Left renal cortex interstitium (tissue), 4 donors: ENCODE data around the gene PELO. TPM values are rescaled to one million over a fixed set of nuclear protein-coding genes. Genes with fewer than 3 reads are reported as not detected.

Source experiments
- DNase-seq, 4 donors: peaks; one replicate each; pipeline ENCODE4 v3.0.0-alpha.2; 2013; ENCODE audit warnings: low read depth in 4 of 4, low spot score in 2 of 4, missing footprints in 1 of 4
- polyA plus RNA-seq, 4 donors: library from polyadenylated mRNA; unstranded; fragments of 120-200 nt; gene quantifications; one replicate each; pipeline ENCODE4 v1.2.1, GENCODE V29; 2013; ENCODE audit not compliant: insufficient read length in 4 of 4

PELO gene
- polyA plus RNA-seq, 4 donors, result 26.4 to 31.9 (median 27.9) TPM

- DNase-seq, result no peak
Observed at GRCh38 chr5:52822437-52822836, 34.7 kb downstream of the PELO start.

GRCh38 chr5:52824827-52825226 is 37.1 kb downstream of the PELO start:
- DNase-seq, result no peak

GRCh38 chr5:52825826-52826225 is 38.1 kb downstream of the PELO start:
- no peak for DNase-seq

- no peak for DNase-seq
Observed at GRCh38 chr5:52827815-52828214, 40.1 kb downstream of the PELO start.

- DNase-seq, result no peak
Observed at GRCh38 chr5:52829664-52830063, 41.9 kb downstream of the PELO start.

- DNase-seq, result no peak
Observed at GRCh38 chr5:52830650-52831049, 42.9 kb downstream of the PELO start.

- no peak for DNase-seq
Observed at GRCh38 chr5:52831786-52832511, 44.2 kb downstream of the PELO start.

GRCh38 chr5:52834320-52834719 is 46.6 kb downstream of the PELO start:
- DNase-seq, result no peak

- no peak for DNase-seq
Observed at GRCh38 chr5:52837068-52837467, 49.4 kb downstream of the PELO start.

Other genes with a start within 250 kb of the PELO start
- 10 to 100 TPM; 44.7 to 56.2 (median 52.0) TPM for gene ITGA1, start within 50 bp of the PELO start, polyA plus RNA-seq
- 10 to 100 TPM; 23.4 to 29.0 (median 25.5) TPM for gene ITGA2, start 201.4 kb downstream of the PELO start, polyA plus RNA-seq